ENCODE results near the gene ZXDC. TPM values are rescaled to one million over a fixed set of nuclear protein-coding genes. Genes with fewer than 3 reads are reported as not detected.
A peak's percentile ranks its signal among the peaks of the same experiment; 100 is the strongest.

ZXDC gene
- total and polyA plus RNA-seq, 9 of the 15 experiments (the other 6 are each of a cell fraction or from before 2014, with no cell fraction given): 0.59 to 13.4 (median 7.3) TPM

GRCh38 chr3:126475413-126476114 lies at the start of gene ZXDC (continued):
- TF ChIP-seq TAF1 (IDR thresholded peaks at IDR 0.05; ENCODE audit: control insufficient read depth, extremely low read depth, insufficient read depth, low read length, severe bottlenecking) (peak; percentile 8), SRSF7 (optimal IDR thresholded peaks at IDR 0.05; ENCODE audit: low read depth, low read length) (no peak), EHMT2 (IDR thresholded peaks at IDR 0.05) (no peak), E2F5 (CRISPR knock-in tag; IDR thresholded peaks at IDR 0.05) (no peak), NUFIP1 (IDR thresholded peaks at IDR 0.05; ENCODE audit: partially characterized antibody) (no peak), L3MBTL2 (IDR thresholded peaks at IDR 0.05) (no peak), PRMT5 (CRISPR knock-in tag; IDR thresholded peaks at IDR 0.05) (no peak), ZNF766 (CRISPR knock-in tag; conservative IDR thresholded peaks at IDR 0.05) (no peak), ZNF830 (CRISPR knock-in tag; IDR thresholded peaks at IDR 0.05) (no peak), BMI1 (IDR thresholded peaks at IDR 0.05; ENCODE audit: low read length) (no peak), STAT6 (CRISPR knock-in tag; IDR thresholded peaks at IDR 0.05) (no peak), BRD9 (IDR thresholded peaks at IDR 0.05; ENCODE audit: low read depth, partially characterized antibody) (no peak), MTF1 (CRISPR knock-in tag; IDR thresholded peaks at IDR 0.05; ENCODE audit: borderline replicate concordance) (no peak), SMAD1 (IDR thresholded peaks at IDR 0.05; ENCODE audit: low read depth, low read length, partially characterized antibody) (no peak), CREB5 (CRISPR knock-in tag; IDR thresholded peaks at IDR 0.05) (no peak), OTX1 (CRISPR knock-in tag; IDR thresholded peaks at IDR 0.05) (no peak), HMG20B (CRISPR knock-in tag; IDR thresholded peaks at IDR 0.05) (no peak), SMARCE1 (IDR thresholded peaks at IDR 0.05) (no peak), VEZF1 (CRISPR knock-in tag; IDR thresholded peaks at IDR 0.05) (peak; percentile 68)
